Duodenal mucosa (tissue), 2 donors: Measurements from ENCODE around the gene KCNMA1.

ENCODE experiments used
- H3K27ac ChIP-seq: one replicate; pipeline ENCODE4 v1.7.0; 2013; ENCODE audit warnings: low read depth, low read length
- H3K27me3 ChIP-seq, 2 donors: one replicate each; pipeline ENCODE4 v1.7.0; 2013; ENCODE audit warnings: low read length in 2 of 2, control low read depth in 1 of 2; ENCODE audit not compliant: insufficient read depth in 2 of 2, control insufficient read depth in 1 of 2
- H3K36me3 ChIP-seq, 2 donors: one replicate each; pipeline ENCODE4 v1.7.0; 2013; ENCODE audit warnings: low read length in 2 of 2, control low read depth in 1 of 2; ENCODE audit not compliant: insufficient read depth in 2 of 2, control insufficient read depth in 1 of 2
- H3K4me1 ChIP-seq, 2 donors: one replicate each; pipeline ENCODE4 v1.7.0; 2013; ENCODE audit warnings: low read length in 2 of 2, control low read depth in 1 of 2; ENCODE audit not compliant: insufficient read depth in 2 of 2, control insufficient read depth in 1 of 2
- H3K4me3 ChIP-seq, 2 donors: one replicate each; pipeline ENCODE4 v1.7.0; 2013; ENCODE audit warnings: low read length in 2 of 2, low read depth in 1 of 2
- H3K9ac ChIP-seq, 2 donors: one replicate each; pipeline ENCODE4 v1.7.0; 2013; ENCODE audit warnings: low read length in 2 of 2, low read depth in 1 of 2
- H3K9me3 ChIP-seq, 2 donors: one replicate each; pipeline ENCODE4 v1.7.0; 2013; ENCODE audit warnings: low read length in 2 of 2, control low read depth in 1 of 2; ENCODE audit not compliant: control insufficient read depth in 1 of 2

The KCNMA1 gene

DNA sequence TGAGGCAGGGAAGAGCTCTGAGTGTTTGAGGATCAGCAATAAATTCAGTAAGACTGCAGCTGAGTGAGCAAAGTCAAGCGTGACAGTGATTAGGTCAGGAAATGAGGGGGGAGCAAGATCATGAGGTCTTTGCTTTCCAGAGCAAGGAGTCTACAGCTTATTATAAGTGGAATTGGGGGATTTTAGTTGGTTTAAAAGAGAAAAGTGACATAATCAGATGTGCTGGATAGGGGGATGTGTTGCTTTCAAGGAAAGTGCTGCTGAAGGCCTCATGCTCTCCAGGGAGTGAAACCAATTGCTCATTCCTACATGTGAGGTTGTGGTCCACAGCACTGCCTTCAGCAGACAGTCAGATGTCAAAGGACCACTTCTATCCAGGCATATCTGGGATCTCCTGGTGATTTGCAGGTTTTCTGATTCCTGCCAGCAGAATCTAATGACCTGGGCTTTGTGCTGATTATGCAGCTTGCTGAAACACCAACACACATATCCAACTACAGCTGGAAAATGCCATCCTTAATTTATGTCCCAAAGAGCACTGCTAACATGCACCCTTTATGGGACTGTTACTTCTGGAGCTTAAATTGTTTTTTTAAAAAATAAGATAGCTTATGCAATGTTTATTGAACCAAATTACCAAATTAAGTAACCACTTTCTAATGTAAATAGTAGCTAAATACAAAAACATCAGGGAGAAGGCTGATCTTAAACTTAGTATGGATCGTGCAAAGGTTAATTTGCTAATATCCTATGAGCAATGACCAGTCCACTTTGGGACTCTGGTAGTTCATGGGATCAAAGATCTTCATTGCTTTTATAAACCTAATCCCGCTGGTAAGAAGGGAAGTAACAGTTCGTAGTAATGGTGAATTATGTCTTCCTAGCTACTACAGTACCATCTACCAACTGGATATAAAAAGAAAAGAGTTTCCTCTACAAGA lies 607.6 kb downstream of the KCNMA1 start:
- Histone ChIP-seq H3K27me3 (peaks cover 0 to 3% of the 10 kb centered on the region in 2 donors), H3K27ac (no peak overlapping the region), H3K36me3 (no peaks in the 10 kb centered on the region), H3K9ac (no peak overlapping the region), H3K9me3 (no peaks in the 10 kb centered on the region), H3K4me1 (no peaks in the 10 kb centered on the region), H3K4me3 (no peak overlapping the region)

DNA sequence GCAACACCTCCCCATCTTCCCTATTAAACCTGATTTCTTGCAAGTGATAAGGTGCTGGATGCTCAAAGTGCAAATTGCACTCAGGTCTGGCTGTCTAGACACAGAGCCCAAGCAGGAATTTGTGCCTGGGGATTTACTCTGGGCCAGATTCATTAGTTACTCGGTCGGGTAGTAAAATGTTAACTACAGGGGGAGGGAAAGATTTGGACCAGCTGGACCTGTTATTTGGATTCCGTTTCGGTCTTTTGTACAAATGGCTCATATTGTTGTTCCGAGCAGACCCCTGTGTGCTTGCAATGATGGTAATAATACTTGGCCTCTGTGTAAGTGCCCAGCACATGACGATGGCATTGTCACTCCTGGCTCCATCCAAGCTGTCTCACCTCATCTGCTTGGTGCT lies 609.6 kb downstream of the KCNMA1 start:
- Histone ChIP-seq H3K27me3 (peaks cover 0 to 3% of the 10 kb centered on the region in 2 donors), H3K9ac (no peak overlapping the region), H3K4me3 (no peak overlapping the region), H3K4me1 (no peaks in the 10 kb centered on the region), H3K9me3 (no peaks in the 10 kb centered on the region), H3K27ac (no peak overlapping the region), H3K36me3 (no peaks in the 10 kb centered on the region)

DNA sequence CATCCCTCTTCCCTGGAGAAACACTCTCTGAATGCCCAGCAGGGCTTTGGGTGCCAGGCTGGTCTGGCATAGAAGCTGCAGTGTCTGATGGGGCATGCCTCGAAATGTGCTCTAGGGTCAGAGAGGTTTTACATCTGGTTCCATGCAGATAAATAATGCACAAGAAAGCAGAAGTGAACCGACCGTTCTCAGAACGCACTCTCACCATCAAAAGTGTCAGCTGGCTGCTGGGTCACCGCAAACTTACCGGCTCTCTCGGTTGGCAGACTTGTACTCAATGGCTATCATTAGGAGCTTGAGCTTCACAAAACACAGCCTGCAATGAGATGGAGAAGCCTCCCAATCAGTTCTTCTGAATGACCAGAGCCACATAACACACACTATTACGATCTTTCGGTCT lies 610.0 kb downstream of the KCNMA1 start:
- Histone ChIP-seq H3K4me3 (no peak overlapping the region), H3K27ac (no peak overlapping the region), H3K9ac (no peak overlapping the region), H3K4me1 (no peaks in the 10 kb centered on the region), H3K9me3 (no peaks in the 10 kb centered on the region), H3K27me3 (peaks cover 0 to 3% of the 10 kb centered on the region in 2 donors), H3K36me3 (no peaks in the 10 kb centered on the region)

DNA sequence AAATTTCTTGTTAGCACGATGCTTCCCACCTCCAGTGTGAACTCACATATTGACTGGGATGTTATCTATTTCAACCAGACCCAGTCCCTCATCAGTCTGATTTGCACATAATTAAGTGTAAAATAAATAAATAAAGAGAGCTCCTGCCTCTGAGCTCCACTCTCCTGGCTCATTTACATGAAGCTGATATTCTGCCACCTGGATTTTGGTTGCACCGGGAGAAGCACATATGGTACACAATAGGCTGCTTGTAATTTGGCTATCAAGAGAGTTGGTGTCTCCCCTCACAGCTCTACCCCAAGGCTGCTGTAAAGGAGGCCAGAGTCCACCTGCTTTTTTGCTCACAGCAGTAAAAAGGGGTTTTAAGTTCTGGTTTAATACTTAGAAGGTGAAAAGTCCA lies 610.5 kb downstream of the KCNMA1 start:
- no peaks in the 10 kb centered on the region for H3K36me3 ChIP-seq
- no peaks in the 10 kb centered on the region for H3K9me3 ChIP-seq
- H3K4me1 ChIP-seq, result no peaks in the 10 kb centered on the region
- no peak overlapping the region for H3K4me3 ChIP-seq
- H3K27me3 ChIP-seq, result peaks cover 0 to 3% of the 10 kb centered on the region in 2 donors
- H3K9ac ChIP-seq, result no peak overlapping the region
- no peak overlapping the region for H3K27ac ChIP-seq

DNA sequence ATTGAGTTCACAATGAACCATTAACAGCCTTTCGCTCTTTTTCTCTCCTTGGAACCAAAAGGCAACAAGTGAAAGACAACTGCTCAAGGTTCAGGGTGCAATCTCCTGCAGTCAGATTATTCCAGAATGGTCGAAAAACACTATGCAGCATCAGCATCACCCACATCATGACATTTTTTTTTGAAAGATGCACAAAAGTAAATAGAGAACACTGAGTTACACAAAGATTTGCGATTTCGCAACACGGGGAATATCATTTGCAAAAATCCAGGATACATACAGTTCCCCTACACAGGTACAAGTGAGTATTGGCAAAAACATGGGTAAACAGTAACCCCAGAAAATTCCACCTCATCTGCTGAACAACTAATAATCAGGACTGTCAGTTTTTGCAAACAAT lies 611.5 kb downstream of the KCNMA1 start:
- H3K4me1 ChIP-seq, result no peaks in the 10 kb centered on the region
- no peak overlapping the region for H3K9ac ChIP-seq
- H3K36me3 ChIP-seq, result no peaks in the 10 kb centered on the region
- H3K4me3 ChIP-seq, result no peak overlapping the region
- no peaks in the 10 kb centered on the region for H3K9me3 ChIP-seq
- H3K27me3 ChIP-seq, result peaks cover 0 to 3% of the 10 kb centered on the region in 2 donors
- H3K27ac ChIP-seq, result no peak overlapping the region

DNA sequence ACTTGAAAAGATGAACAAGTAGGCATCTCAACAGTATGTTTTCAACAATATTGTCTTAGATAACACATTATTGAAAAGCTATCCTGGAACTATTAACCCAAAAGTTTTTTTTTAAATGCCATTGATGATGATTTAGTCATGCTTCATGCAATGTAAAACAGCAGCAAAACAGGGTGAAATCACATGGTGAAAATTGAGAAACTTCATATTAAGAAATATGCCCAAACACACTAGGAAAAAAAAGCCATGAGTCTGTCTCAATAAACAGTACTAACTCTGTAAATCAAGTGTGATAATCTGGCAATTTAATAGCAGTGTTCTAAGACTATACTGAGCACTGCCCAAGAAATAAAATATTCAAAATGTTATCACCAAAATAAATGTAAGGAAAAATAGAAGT lies 613.1 kb downstream of the KCNMA1 start:
- H3K36me3 ChIP-seq, result no peaks in the 10 kb centered on the region
- no peak overlapping the region for H3K4me3 ChIP-seq
- no peak overlapping the region for H3K9ac ChIP-seq
- no peaks in the 10 kb centered on the region for H3K4me1 ChIP-seq
- H3K27me3 ChIP-seq, result peaks cover 0 to 3% of the 10 kb centered on the region in 2 donors
- no peak overlapping the region for H3K27ac ChIP-seq
- no peaks in the 10 kb centered on the region for H3K9me3 ChIP-seq

DNA sequence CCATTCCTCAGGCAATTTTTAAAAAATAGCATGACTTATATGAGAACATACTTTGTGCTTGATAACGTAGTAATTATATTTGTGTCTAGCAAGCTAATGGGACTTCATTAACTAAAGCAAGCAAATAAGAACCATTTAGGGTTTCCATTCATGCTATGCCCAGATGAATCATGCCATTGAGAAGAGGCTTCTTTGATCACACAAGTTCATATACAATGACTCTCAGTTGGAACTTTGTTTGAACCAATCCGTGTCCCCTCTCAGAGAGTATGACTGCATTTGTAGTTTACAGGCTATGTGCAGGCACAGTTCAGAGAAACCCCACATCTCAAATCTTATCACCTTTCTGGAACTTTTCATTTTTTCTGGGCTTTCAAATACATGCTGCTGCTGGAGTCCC lies 614.2 kb downstream of the KCNMA1 start:
- no peak overlapping the region for H3K9ac ChIP-seq
- H3K9me3 ChIP-seq, result no peaks in the 10 kb centered on the region
- H3K4me1 ChIP-seq, result no peaks in the 10 kb centered on the region
- no peak overlapping the region for H3K27ac ChIP-seq
- no peak overlapping the region for H3K4me3 ChIP-seq
- H3K27me3 ChIP-seq, result peaks cover 0 to 3% of the 10 kb centered on the region in 2 donors
- H3K36me3 ChIP-seq, result no peaks in the 10 kb centered on the region

DNA sequence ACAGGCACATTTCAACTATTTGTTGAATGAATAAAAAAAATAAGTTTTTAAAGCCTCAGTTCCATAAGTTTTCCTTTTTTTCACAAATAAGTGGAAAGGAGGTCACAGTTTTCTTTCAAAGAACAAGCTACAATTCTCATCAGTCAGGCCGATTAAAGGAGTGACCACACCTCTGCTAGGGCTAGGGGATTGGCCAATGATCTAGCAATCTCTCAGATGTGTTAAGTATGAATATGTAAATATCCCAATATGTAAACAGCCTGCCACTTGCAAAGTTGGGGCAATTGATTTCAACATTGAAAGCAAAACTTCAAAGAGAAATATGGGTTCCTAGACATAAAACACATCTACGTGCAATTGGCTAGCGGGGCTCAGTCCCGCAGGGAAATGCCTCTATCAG lies 614.9 kb downstream of the KCNMA1 start:
- Histone ChIP-seq H3K4me3 (no peak overlapping the region), H3K4me1 (no peaks in the 10 kb centered on the region), H3K27me3 (peaks cover 0 to 3% of the 10 kb centered on the region in 2 donors), H3K9ac (no peak overlapping the region), H3K27ac (no peak overlapping the region), H3K9me3 (no peaks in the 10 kb centered on the region), H3K36me3 (no peaks in the 10 kb centered on the region)

DNA sequence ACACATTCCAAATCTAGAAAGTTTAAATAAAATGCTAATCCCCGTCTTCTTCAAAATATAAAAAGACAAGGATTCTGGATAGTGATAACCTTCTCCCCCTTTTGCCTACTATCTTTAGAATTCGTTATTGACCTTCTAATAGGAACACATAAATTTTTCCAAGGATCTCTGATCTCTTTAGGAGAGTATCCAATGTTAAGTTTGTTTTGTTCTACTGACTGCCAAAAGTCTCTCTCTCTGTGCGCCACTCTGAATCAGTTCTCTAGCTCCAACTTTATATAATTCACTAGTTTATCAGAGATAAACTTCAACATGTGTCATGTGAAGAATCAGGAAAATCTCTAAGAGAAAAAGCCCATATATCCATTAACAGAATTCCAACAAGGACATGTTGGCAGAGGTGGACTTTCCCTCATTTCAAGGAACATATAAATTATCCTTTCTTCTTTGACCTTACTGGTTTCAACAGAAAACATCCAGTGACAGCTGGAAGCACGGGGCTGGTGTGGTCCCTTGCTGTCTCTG lies 615.6 kb downstream of the KCNMA1 start:
- H3K9me3 ChIP-seq, result no peaks in the 10 kb centered on the region
- no peak overlapping the region for H3K4me3 ChIP-seq
- H3K36me3 ChIP-seq, result no peaks in the 10 kb centered on the region
- H3K4me1 ChIP-seq, result no peaks in the 10 kb centered on the region
- no peak overlapping the region for H3K27ac ChIP-seq
- H3K27me3 ChIP-seq, result no peaks in the 10 kb centered on the region
- H3K9ac ChIP-seq, result no peak overlapping the region

DNA sequence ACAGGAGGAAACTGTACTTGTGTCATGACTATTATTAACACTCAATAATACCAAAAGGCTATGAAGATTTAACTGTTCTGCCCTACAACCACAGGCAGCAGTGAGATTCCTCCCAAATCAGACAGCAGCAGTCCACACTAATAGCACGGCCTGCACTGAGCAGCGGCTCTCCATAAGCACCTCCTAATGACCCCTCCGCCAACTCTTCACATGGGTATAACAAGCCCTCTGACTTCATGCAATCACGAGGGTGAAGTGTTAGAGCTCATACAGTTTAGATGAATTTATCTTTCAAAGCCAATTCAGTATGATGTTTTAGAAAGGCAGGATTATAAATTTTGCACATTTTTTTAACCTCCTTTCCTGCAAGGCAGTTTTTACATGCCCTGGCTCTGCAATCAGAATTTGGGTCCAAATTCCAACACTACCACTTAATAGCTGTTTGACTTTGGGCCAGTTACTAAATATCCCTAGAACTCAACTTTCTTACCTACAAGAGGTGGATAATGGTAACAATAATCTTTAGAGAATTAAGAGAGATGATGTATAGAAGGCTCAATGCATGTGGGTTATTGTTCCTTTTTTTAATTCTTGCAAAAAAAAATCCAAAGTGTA lies 617.1 kb downstream of the KCNMA1 start:
- no peaks in the 10 kb centered on the region for H3K4me1 ChIP-seq
- no peaks in the 10 kb centered on the region for H3K9me3 ChIP-seq
- no peaks in the 10 kb centered on the region for H3K36me3 ChIP-seq
- H3K27me3 ChIP-seq, result no peaks in the 10 kb centered on the region
- H3K4me3 ChIP-seq, result no peak overlapping the region
- no peak overlapping the region for H3K27ac ChIP-seq
- H3K9ac ChIP-seq, result no peak overlapping the region
